Endothelial cell (in vitro differentiated cells): Measurements from ENCODE around the gene TPRA1. TPM values are rescaled to one million over a fixed set of nuclear protein-coding genes. Genes with fewer than 3 reads are reported as not detected.

Experiments
- DNase-seq: peaks from one replicate; pipeline ENCODE4 v3.0.0; 2021; ENCODE audit warnings: low spot score
- H3K27ac Mint-ChIP-seq: one replicate; pipeline ENCODE4 v1.8.0; 2021; ENCODE audit warnings: mixed read lengths, inconsistent platforms; ENCODE audit not compliant: unreplicated experiment
- H3K27me3 Mint-ChIP-seq: one replicate; pipeline ENCODE4 v1.8.0; 2021; ENCODE audit warnings: mild to moderate bottlenecking, moderate library complexity, mixed read lengths, inconsistent platforms; ENCODE audit not compliant: unreplicated experiment
- H3K36me3 Mint-ChIP-seq: one replicate; pipeline ENCODE4 v1.8.0; 2021; ENCODE audit warnings: mild to moderate bottlenecking, low read depth, mixed read lengths, inconsistent platforms; ENCODE audit not compliant: unreplicated experiment
- H3K4me1 Mint-ChIP-seq: one replicate; pipeline ENCODE4 v1.8.0; 2021; ENCODE audit warnings: mild to moderate bottlenecking, mixed read lengths, inconsistent platforms; ENCODE audit not compliant: unreplicated experiment
- H3K4me3 Mint-ChIP-seq: one replicate; pipeline ENCODE4 v1.8.0; 2021; ENCODE audit warnings: mild to moderate bottlenecking, mixed read lengths, inconsistent platforms; ENCODE audit not compliant: unreplicated experiment
- H3K9me3 Mint-ChIP-seq: one replicate; pipeline ENCODE4 v1.8.0; 2021; ENCODE audit warnings: mixed read lengths, inconsistent platforms; ENCODE audit not compliant: unreplicated experiment
- CTCF ChIP-seq: fragments of 200-600 bp; sonication (generic); IDR thresholded peaks from one replicate; pipeline ENCODE4 v1.5.0; 2021; ENCODE audit warnings: antibody characterized with exemption; ENCODE audit not compliant: unreplicated experiment
- total RNA-seq: library from RNA; stranded (reverse); fragmentation: NEBNext Ultra II Directional; extraction: Animal tissue kit (Norgen Biotek cat#: 25700); gene quantifications from one replicate; pipeline ENCODE4 v1.2.1, GENCODE V29; 2021; ENCODE audit not compliant: unreplicated experiment

TPRA1 gene
- total RNA-seq, 1 donor from 2014 or later = 36.9 TPM

- peaks cover 4% of the 10 kb centered on the region for H3K36me3 Mint-ChIP-seq
- peaks cover 8% of the 10 kb centered on the region for H3K27me3 Mint-ChIP-seq
- DNase-seq = no peak
- H3K9me3 Mint-ChIP-seq = no peaks in the 10 kb centered on the region
- no peak overlapping the region for H3K27ac Mint-ChIP-seq
- no peak for TF ChIP-seq CTCF
- no peak overlapping the region for H3K4me3 Mint-ChIP-seq
- H3K4me1 Mint-ChIP-seq = peaks cover 7% of the 10 kb centered on the region
These were observed 43.4 kb downstream of the TPRA1 start for GRCh38 chr3:127546970-127547733.

DNA sequence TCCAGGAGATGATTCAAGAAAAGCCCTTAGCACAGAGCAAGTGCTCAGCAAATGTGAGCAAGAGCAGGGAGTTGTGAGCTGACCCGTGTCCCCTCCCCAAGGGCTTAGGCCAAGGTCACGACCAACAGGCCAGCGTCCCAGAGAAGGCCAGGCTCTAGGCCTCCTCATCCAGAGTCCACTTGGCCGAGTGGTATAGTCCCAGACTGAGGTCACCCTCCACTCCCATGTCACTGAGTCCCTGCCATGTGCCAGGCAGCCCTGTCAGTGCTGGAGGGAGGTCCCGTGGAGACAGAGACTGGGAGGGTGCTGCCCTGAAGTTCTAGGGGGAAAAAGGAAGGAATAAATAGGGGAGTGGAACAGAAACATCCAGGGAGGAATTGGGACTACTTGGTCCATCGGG lies 44.0 kb downstream of the TPRA1 start:
- H3K27ac Mint-ChIP-seq = no peak overlapping the region
- TF ChIP-seq CTCF = no peak
- H3K9me3 Mint-ChIP-seq = no peaks in the 10 kb centered on the region
- H3K4me3 Mint-ChIP-seq = no peak overlapping the region
- peaks cover 7% of the 10 kb centered on the region for H3K27me3 Mint-ChIP-seq
- peaks cover 4% of the 10 kb centered on the region for H3K36me3 Mint-ChIP-seq
- H3K4me1 Mint-ChIP-seq = peaks cover 7% of the 10 kb centered on the region
- DNase-seq = no peak

- TF ChIP-seq CTCF = no peak
- Mint-ChIP-seq H3K27ac (peak overlapping the region; percentile 43), H3K4me1 (peaks cover 7% of the 10 kb centered on the region), H3K36me3 (peaks cover 4% of the 10 kb centered on the region), H3K9me3 (no peaks in the 10 kb centered on the region), H3K4me3 (no peak overlapping the region), H3K27me3 (peaks cover 6% of the 10 kb centered on the region)
- DNase-seq = no peak
These were observed 44.6 kb downstream of the TPRA1 start for GRCh38 chr3:127545711-127546457.

DNA sequence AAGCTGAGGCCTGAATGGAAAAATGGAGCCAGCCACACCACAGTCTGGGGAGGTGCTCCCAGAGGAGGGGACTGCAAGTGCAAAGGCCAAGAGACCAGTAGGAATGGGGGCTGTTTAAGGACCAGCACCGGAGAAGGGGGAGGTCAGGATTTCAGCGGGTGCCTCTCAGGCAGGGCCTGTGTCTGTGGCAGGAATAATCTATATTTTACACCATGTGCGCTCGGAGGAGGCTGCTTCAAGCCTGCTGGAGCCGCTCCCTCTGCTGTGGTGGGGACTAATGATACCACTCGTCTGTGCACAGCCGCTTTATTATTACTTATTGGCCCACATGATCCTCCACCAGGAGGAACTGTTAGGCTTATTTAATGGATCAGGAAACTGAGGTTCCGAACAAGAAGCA lies 45.3 kb downstream of the TPRA1 start:
- no peaks in the 10 kb centered on the region for H3K9me3 Mint-ChIP-seq
- no peak for TF ChIP-seq CTCF
- no peak overlapping the region for H3K4me3 Mint-ChIP-seq
- DNase-seq = no peak
- peaks cover 5% of the 10 kb centered on the region for H3K27me3 Mint-ChIP-seq
- H3K36me3 Mint-ChIP-seq = peaks cover 4% of the 10 kb centered on the region
- H3K4me1 Mint-ChIP-seq = peaks cover 7% of the 10 kb centered on the region
- H3K27ac Mint-ChIP-seq = no peak overlapping the region

DNA sequence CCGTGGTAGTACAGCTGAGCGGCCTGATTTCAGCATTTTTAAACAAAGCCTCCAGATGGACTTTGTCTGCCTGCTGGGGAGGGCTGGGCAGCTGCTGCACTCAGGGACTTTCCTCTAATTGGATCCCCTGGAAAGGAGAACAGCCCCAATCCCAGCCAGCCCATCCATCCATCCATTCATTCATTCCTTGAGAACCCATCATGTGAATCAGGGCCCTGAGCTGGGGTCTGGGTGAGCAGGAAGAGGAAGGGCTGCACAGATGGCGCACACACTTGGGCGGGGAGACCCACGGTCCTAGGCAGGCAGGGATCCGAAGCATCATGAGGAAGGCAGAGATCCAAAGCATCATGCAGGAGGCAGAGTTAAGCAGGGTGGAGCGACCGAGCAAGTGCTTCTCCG lies 45.7 kb downstream of the TPRA1 start:
- no peaks in the 10 kb centered on the region for H3K9me3 Mint-ChIP-seq
- H3K27ac Mint-ChIP-seq = no peak overlapping the region
- H3K27me3 Mint-ChIP-seq = peaks cover 5% of the 10 kb centered on the region
- DNase-seq = no peak
- peaks cover 4% of the 10 kb centered on the region for H3K36me3 Mint-ChIP-seq
- H3K4me1 Mint-ChIP-seq = peaks cover 7% of the 10 kb centered on the region
- TF ChIP-seq CTCF = no peak
- H3K4me3 Mint-ChIP-seq = no peak overlapping the region
